Liver (tissue), 9 donors: ENCODE measurements around the gene ZDHHC20. TPM values are rescaled to one million over a fixed set of nuclear protein-coding genes. Genes with fewer than 3 reads are reported as not detected.
"Not testable (repeated sequence)": the region's sequence is repeated elsewhere in the genome, so short reads cannot be mapped to it uniquely, and the experiment has no call there.

ENCODE experiments used
- DNase-seq: peaks from one replicate; pipeline ENCODE4 v3.0.0-alpha.2; 2017; ENCODE audit warnings: low spot score
- H3K27ac ChIP-seq, 2 donors: one replicate each; pipeline ENCODE4 v1.7.0; 2013; ENCODE audit warnings: inconsistent platforms in 2 of 2, low read length in 2 of 2, control low read depth in 1 of 2, low read depth in 1 of 2, mild to moderate bottlenecking in 1 of 2
- H3K27me3 ChIP-seq, 4 donors: one replicate each; pipeline versions ENCODE4 v1.6.1 to v1.7.0; 2013; ENCODE audit warnings: low read length in 3 of 4, inconsistent platforms in 1 of 4, mild to moderate bottlenecking in 1 of 4, moderate library complexity in 1 of 4; ENCODE audit not compliant: control insufficient read depth in 4 of 4, insufficient read depth in 4 of 4
- H3K36me3 ChIP-seq, 4 donors: one replicate each; pipeline versions ENCODE4 v1.6.1 to v1.7.0; 2013; ENCODE audit warnings: low read length in 3 of 4, mild to moderate bottlenecking in 3 of 4, low read depth in 1 of 4, moderate library complexity in 1 of 4; ENCODE audit not compliant: control insufficient read depth in 4 of 4, insufficient read depth in 3 of 4
- H3K4me1 ChIP-seq, 4 donors: one replicate each; pipeline versions ENCODE4 v1.6.1 to v1.7.0; 2013; ENCODE audit warnings: low read length in 3 of 4, mild to moderate bottlenecking in 3 of 4, moderate library complexity in 1 of 4; ENCODE audit not compliant: control insufficient read depth in 4 of 4, insufficient read depth in 4 of 4
- H3K4me3 ChIP-seq, 3 donors: one replicate each; pipeline versions ENCODE4 v1.6.1 to v1.7.0; 2013; ENCODE audit warnings: low read length in 3 of 3, control low read depth in 1 of 3, low read depth in 1 of 3, mild to moderate bottlenecking in 1 of 3
- H3K9ac ChIP-seq, 2 donors: one replicate each; pipeline ENCODE4 v1.7.0; 2013; ENCODE audit warnings: low read length in 2 of 2, mild to moderate bottlenecking in 2 of 2, moderate library complexity in 2 of 2, control low read depth in 1 of 2, low read depth in 1 of 2
- H3K9me3 ChIP-seq, 4 donors: one replicate each; pipeline versions ENCODE4 v1.6.1 to v1.7.0; 2013; ENCODE audit warnings: low read length in 3 of 4; ENCODE audit not compliant: control insufficient read depth in 4 of 4
- EGR1 ChIP-seq, 2 donors: IDR thresholded peaks; 2 replicates each; pipeline ENCODE4 v1.6.1; 2016 to 2018; ENCODE audit warnings: antibody characterized with exemption in 2 of 2, low read depth in 2 of 2
- FOXA1 ChIP-seq: IDR thresholded peaks from 2 replicates; pipeline ENCODE4 v1.6.1; 2016; ENCODE audit warnings: antibody characterized with exemption
- HNF4A ChIP-seq, 2 donors: conservative IDR thresholded peaks; 2 replicates each; pipeline ENCODE4 v1.6.1; 2016; ENCODE audit warnings: antibody characterized with exemption in 2 of 2, mild to moderate bottlenecking in 2 of 2
- HNF4G ChIP-seq: IDR thresholded peaks from 2 replicates; pipeline ENCODE4 v1.6.1; 2016; ENCODE audit warnings: antibody characterized with exemption
- JUND ChIP-seq, 2 donors: IDR thresholded peaks; 2 replicates each; pipeline ENCODE4 v1.6.1; 2016; ENCODE audit warnings: antibody characterized with exemption in 2 of 2
- RAD21 ChIP-seq, 2 donors: IDR thresholded peaks; 2 replicates each; pipeline ENCODE4 v1.6.1; 2016; ENCODE audit warnings: antibody characterized with exemption in 2 of 2, mild to moderate bottlenecking in 2 of 2
- SP1 ChIP-seq: IDR thresholded peaks from 2 replicates; pipeline ENCODE4 v1.6.1; 2018; ENCODE audit warnings: antibody characterized with exemption, mild to moderate bottlenecking
- TAF1 ChIP-seq: conservative IDR thresholded peaks from 2 replicates; pipeline ENCODE4 v1.6.1; 2016; ENCODE audit warnings: antibody characterized with exemption, mild to moderate bottlenecking
- WGBS: extraction: QIAGEN DNeasy Blood & Tissue Kit; methylation state at CpG from one replicate; pipeline ENCODE4 v1.1.7; 2013; 5-methylcytosine and 5-hydroxymethylcytosine counted together
- polyA plus RNA-seq, 2 donors: library from polyadenylated mRNA; stranded (reverse) in 1 of 2; unstranded in 1 of 2; fragments of 200-250 nt in 1 of 2; fragments of >200 nt in 1 of 2; fragmentation: Nextera tagmentation in 1 of 2; extraction: Ambion mirVana in 1 of 2; gene quantifications; one replicate each; pipeline versions ENCODE4 v1.2.1 to v1.2.3, GENCODE V29; 2013 to 2015
- total RNA-seq, 2 donors: library from RNA; depleted of rRNA; stranded (reverse); fragments of >200 nt; gene quantifications; one replicate each; pipeline ENCODE4 v1.2.3, GENCODE V29; 2014
- TF ChIP-seq, protein P1 (sequence below): fragments of 150-350 bp; IDR thresholded peaks from 2 replicates; pipeline ENCODE4 v1.5.1; 2017; ENCODE audit warnings: improper control_type of control experiment, low read depth, low read length; ENCODE audit not compliant: missing input control
- TF ChIP-seq, protein P2 (sequence below): IDR thresholded peaks from 2 replicates; pipeline ENCODE4 v1.6.1; 2016; ENCODE audit warnings: antibody characterized with exemption
- TF ChIP-seq, protein P3 (sequence below): IDR thresholded peaks from 2 replicates; pipeline ENCODE4 v1.6.1; 2016; ENCODE audit warnings: antibody characterized with exemption, mild to moderate bottlenecking
- TF ChIP-seq, protein P4 (sequence below): IDR thresholded peaks from 2 replicates; pipeline ENCODE4 v1.6.1; 2016; ENCODE audit warnings: antibody characterized with exemption
- donor health status: healthy.
- donor health status: healthy.
- donor health status: healthy.
- donor health status: healthy.
- donor health status: healthy.

ZDHHC20 gene
- total and polyA plus RNA-seq, 4 donors: 7.7 to 55.4 (median 18.6) TPM

DNA sequence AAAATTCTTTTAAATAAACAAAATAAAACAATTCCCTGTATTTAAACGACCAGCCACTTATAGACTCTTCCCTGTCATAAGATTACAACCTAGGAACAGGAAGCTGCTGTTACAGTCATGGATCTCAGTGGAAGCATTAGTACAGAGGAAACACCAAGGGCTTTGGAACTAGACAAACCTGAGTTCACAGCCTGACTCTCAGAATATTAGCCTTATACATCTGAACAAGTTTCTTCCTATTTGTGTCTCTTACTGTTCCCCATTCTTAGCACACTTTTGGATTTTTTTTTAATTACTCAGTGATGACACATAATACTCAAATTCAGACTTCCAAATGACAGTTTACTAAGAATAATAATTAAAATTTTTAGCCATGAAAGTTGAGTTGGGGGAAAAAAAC is 46.1 kb downstream of the ZDHHC20 start (continued):
- TF ChIP-seq, protein P1, sequence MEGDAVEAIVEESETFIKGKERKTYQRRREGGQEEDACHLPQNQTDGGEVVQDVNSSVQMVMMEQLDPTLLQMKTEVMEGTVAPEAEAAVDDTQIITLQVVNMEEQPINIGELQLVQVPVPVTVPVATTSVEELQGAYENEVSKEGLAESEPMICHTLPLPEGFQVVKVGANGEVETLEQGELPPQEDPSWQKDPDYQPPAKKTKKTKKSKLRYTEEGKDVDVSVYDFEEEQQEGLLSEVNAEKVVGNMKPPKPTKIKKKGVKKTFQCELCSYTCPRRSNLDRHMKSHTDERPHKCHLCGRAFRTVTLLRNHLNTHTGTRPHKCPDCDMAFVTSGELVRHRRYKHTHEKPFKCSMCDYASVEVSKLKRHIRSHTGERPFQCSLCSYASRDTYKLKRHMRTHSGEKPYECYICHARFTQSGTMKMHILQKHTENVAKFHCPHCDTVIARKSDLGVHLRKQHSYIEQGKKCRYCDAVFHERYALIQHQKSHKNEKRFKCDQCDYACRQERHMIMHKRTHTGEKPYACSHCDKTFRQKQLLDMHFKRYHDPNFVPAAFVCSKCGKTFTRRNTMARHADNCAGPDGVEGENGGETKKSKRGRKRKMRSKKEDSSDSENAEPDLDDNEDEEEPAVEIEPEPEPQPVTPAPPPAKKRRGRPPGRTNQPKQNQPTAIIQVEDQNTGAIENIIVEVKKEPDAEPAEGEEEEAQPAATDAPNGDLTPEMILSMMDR: no peak
- TF ChIP-seq HNF4A (conservative IDR thresholded peaks at IDR 0.05) (no peak), EGR1 (IDR thresholded peaks at IDR 0.05; ENCODE audit: low read depth in 2 of 2) (no peak), JUND (IDR thresholded peaks at IDR 0.05) (no peak), HNF4G (no peak)
- TF ChIP-seq, protein P2, sequence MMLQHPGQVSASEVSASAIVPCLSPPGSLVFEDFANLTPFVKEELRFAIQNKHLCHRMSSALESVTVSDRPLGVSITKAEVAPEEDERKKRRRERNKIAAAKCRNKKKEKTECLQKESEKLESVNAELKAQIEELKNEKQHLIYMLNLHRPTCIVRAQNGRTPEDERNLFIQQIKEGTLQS: no peak

DNA sequence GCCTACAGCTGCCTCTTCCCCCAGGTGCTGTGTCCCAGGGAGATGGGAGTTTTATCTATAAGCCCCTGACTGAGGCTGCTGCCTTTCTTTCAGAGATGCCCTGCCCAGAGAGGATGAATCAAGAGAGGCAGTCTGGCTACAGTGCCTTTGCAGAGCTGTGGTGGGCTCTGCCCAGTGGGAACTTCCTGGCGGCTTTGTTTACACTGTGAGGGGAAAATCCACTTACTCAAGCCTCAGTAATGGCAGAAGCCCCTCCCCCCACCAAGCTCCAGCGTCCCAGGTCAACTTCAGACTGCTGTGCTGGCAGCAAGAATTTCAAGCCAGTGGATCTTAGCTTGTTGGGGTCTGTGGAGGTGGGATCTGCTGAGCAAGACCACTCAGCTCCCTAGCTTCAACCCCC is 48.6 kb downstream of the ZDHHC20 start:
- not testable (repeated sequence) for H3K4me3 ChIP-seq, H3K9me3 ChIP-seq, H3K9ac ChIP-seq, H3K4me1 ChIP-seq, H3K27me3 ChIP-seq, H3K27ac ChIP-seq, DNase-seq
- H3K36me3 ChIP-seq: peaks cover 8 to 19% (median 15%) of the 10 kb centered on the region in 4 donors
- 80% methylated on average over 2 of the region's 2 CpGs for WGBS

DNA sequence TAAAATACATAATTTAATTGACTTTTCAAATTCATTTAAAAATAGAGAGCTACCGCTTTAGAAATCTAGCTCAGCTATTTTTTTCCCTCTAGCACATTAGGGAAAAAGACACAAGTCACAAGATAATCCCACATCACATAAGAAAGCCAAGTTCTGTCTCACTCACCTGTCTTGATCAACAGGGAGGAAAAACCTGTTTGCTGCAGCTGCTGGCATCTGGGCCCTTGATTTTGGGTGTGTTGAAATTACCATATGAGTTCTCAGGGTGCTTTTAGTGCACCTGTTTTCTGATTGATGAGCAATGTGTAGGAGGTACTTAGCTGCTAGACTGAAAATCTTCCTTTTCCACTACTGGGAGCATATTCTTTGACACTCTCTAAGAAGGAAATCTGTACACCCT is 53.8 kb downstream of the ZDHHC20 start:
- no peak overlapping the region for H3K27ac ChIP-seq
- peaks cover 3 to 17% (median 11%) of the 10 kb centered on the region in 4 donors for H3K36me3 ChIP-seq
- H3K4me3 ChIP-seq: no peak overlapping the region
- peaks cover 0 to 1% (median 0%) of the 10 kb centered on the region in 4 donors for H3K4me1 ChIP-seq
- H3K27me3 ChIP-seq: no peaks in the 10 kb centered on the region
- 99% methylated on average over 1 of the region's 1 CpG for WGBS
- H3K9me3 ChIP-seq: peaks cover 0 to 4% (median 2%) of the 10 kb centered on the region in 4 donors
- H3K9ac ChIP-seq: no peak overlapping the region
- DNase-seq: no peak
- no peak for TF ChIP-seq RAD21 (IDR thresholded peaks at IDR 0.05)
- no peak for TF ChIP-seq HNF4A (conservative IDR thresholded peaks at IDR 0.05)
- no peak for TF ChIP-seq HNF4G

DNA sequence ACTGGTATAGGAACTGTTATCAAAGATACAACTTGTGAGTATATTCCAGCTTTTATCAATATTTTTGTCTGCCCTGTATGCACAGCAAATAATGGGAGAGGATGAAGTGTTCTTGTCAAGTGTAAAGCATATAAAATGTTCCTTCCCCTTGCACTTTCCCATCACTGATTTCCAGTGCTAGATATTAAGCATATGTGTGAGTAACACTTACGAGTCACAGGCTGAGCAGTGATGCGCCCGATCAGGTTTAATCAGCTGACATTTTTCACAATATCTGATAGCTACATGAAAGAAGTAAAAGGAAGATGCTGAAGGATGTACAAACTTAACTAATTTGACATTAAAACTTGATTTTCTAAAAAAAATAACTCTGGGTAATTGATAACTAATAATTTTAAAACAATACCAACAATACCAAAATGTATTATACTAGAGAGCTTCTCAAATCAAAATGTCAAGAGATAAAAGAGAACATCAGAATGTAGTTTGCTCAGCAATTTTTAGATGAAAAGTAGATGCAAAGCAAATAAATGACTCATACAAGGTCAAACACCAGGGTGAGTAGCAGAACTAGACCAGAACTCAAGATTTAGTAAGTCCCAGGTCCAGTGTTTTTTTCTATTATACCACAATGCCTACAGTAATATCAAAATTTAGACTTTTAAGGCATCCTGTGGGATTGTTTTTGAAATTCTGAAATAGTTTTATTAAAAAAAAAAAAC is 56.4 kb downstream of the ZDHHC20 start:
- TF ChIP-seq FOXA1: no peak
- TF ChIP-seq, protein P3, sequence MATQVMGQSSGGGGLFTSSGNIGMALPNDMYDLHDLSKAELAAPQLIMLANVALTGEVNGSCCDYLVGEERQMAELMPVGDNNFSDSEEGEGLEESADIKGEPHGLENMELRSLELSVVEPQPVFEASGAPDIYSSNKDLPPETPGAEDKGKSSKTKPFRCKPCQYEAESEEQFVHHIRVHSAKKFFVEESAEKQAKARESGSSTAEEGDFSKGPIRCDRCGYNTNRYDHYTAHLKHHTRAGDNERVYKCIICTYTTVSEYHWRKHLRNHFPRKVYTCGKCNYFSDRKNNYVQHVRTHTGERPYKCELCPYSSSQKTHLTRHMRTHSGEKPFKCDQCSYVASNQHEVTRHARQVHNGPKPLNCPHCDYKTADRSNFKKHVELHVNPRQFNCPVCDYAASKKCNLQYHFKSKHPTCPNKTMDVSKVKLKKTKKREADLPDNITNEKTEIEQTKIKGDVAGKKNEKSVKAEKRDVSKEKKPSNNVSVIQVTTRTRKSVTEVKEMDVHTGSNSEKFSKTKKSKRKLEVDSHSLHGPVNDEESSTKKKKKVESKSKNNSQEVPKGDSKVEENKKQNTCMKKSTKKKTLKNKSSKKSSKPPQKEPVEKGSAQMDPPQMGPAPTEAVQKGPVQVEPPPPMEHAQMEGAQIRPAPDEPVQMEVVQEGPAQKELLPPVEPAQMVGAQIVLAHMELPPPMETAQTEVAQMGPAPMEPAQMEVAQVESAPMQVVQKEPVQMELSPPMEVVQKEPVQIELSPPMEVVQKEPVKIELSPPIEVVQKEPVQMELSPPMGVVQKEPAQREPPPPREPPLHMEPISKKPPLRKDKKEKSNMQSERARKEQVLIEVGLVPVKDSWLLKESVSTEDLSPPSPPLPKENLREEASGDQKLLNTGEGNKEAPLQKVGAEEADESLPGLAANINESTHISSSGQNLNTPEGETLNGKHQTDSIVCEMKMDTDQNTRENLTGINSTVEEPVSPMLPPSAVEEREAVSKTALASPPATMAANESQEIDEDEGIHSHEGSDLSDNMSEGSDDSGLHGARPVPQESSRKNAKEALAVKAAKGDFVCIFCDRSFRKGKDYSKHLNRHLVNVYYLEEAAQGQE: no peak
- TF ChIP-seq, protein P4, sequence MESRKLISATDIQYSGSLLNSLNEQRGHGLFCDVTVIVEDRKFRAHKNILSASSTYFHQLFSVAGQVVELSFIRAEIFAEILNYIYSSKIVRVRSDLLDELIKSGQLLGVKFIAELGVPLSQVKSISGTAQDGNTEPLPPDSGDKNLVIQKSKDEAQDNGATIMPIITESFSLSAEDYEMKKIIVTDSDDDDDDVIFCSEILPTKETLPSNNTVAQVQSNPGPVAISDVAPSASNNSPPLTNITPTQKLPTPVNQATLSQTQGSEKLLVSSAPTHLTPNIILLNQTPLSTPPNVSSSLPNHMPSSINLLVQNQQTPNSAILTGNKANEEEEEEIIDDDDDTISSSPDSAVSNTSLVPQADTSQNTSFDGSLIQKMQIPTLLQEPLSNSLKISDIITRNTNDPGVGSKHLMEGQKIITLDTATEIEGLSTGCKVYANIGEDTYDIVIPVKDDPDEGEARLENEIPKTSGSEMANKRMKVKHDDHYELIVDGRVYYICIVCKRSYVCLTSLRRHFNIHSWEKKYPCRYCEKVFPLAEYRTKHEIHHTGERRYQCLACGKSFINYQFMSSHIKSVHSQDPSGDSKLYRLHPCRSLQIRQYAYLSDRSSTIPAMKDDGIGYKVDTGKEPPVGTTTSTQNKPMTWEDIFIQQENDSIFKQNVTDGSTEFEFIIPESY: no peak
- TF ChIP-seq JUND (IDR thresholded peaks at IDR 0.05): no peak
- TF ChIP-seq SP1: no peak
- no peak for TF ChIP-seq RAD21 (IDR thresholded peaks at IDR 0.05)
- no peak for TF ChIP-seq TAF1
- TF ChIP-seq EGR1 (IDR thresholded peaks at IDR 0.05; ENCODE audit: low read depth in 2 of 2): no peak
- Histone ChIP-seq H3K27me3 (no peaks in the 10 kb centered on the region), H3K9me3 (peaks cover 0 to 4% (median 2%) of the 10 kb centered on the region in 4 donors), H3K4me3 (no peak overlapping the region), H3K9ac (no peak overlapping the region), H3K4me1 (peaks cover 0 to 1% (median 0%) of the 10 kb centered on the region in 4 donors), H3K36me3 (peaks cover 0 to 12% (median 6%) of the 10 kb centered on the region in 4 donors), H3K27ac (no peak overlapping the region)
- DNase-seq: no peak
- 94% methylated on average over 3 of the region's 3 CpGs for WGBS
